Thoracic aorta (tissue), 2 donors: Measurements from ENCODE around the gene BCAT1. TPM values are rescaled to one million over a fixed set of nuclear protein-coding genes. Genes with fewer than 3 reads are reported as not detected.
"Not testable (repeated sequence)": the region's sequence is repeated elsewhere in the genome, so short reads cannot be mapped to it uniquely, and the experiment has no call there.

Experiments used
- ATAC-seq: fragments of 150-250 bp; one replicate; pipeline ENCODE4 v1.8.0; 2017; ENCODE audit warnings: low read depth; ENCODE audit not compliant: insufficient number of reproducible peaks, low FRiP score
- DNase-seq: peaks from one replicate; pipeline ENCODE4 v3.0.0-alpha.2; 2020; ENCODE audit warnings: low spot score
- H3K27ac ChIP-seq, 2 donors: fragments of 200-600 bp; sonication (generic); 1 replicate in 1 of 2; 2 replicates in 1 of 2; pipeline ENCODE4 v1.5.1; 2016; ENCODE audit warnings: mild to moderate bottlenecking in 2 of 2, moderate library complexity in 2 of 2
- H3K27me3 ChIP-seq: fragments of 200-600 bp; sonication (generic); replicated peaks from 2 replicates; pipeline ENCODE4 v1.6.0; 2016; ENCODE audit warnings: mild to moderate bottlenecking; ENCODE audit not compliant: insufficient read depth
- H3K36me3 ChIP-seq: fragments of 200-600 bp; sonication (generic); one replicate; pipeline ENCODE4 v1.5.1; 2016
- H3K4me1 ChIP-seq, 2 donors: fragments of 200-600 bp; sonication (generic); 1 replicate in 1 of 2; 2 replicates in 1 of 2; pipeline versions ENCODE4 v1.5.1 to v1.6.0; 2016; ENCODE audit warnings: low read depth in 2 of 2, mild to moderate bottlenecking in 1 of 2; ENCODE audit not compliant: control insufficient read depth in 1 of 2
- H3K4me3 ChIP-seq: fragments of 200-600 bp; sonication (generic); 2 replicates; pipeline ENCODE4 v1.5.1; 2016; ENCODE audit warnings: mild to moderate bottlenecking
- H3K9me3 ChIP-seq: fragments of 200-600 bp; sonication (generic); 2 replicates; pipeline ENCODE4 v1.5.1; 2016
- CTCF ChIP-seq: fragments of 200-600 bp; sonication (generic); IDR thresholded peaks from one replicate; pipeline ENCODE4 v1.5.1; 2019; ENCODE audit warnings: antibody characterized with exemption
- total RNA-seq, 2 donors: library from RNA; depleted of rRNA; stranded (reverse); fragments of >200 nt; gene quantifications; one replicate each; pipeline versions ENCODE4 v1.1.0 to v1.2.3, GENCODE V29; 2016

Gene BCAT1
- total RNA-seq, 2 donors from 2014 or later, result 24.9 to 28.6 TPM

- Histone ChIP-seq H3K27me3 (no peaks in the 10 kb centered on the region), H3K36me3 (no peaks in the 10 kb centered on the region), H3K27ac (no peak overlapping the region), H3K9me3 (no peaks in the 10 kb centered on the region), H3K4me3 (no peak overlapping the region), H3K4me1 (peaks cover 9 to 22% of the 10 kb centered on the region in 2 donors)
- TF ChIP-seq CTCF, result no peak
- ATAC-seq, result no peak
- no peak for DNase-seq
Observed at GRCh38 chr12:24818351-24818750, 130.6 kb downstream of the BCAT1 start.

DNA sequence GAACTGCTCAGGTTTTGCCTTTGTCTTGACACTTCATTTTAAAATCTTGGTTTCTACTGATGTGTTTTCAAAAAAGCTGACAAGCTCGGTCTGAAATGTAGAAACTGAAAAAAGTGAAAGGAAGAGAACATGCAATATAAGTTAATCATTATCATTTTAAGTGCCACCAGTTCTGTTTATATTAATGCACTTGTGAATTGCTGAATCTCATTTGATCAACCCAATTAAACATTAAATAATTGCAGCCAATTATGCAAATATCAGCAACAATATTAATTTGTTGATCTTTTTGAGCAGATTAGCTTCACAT is 133.8 kb downstream of the BCAT1 start:
- no peak for TF ChIP-seq CTCF

DNA sequence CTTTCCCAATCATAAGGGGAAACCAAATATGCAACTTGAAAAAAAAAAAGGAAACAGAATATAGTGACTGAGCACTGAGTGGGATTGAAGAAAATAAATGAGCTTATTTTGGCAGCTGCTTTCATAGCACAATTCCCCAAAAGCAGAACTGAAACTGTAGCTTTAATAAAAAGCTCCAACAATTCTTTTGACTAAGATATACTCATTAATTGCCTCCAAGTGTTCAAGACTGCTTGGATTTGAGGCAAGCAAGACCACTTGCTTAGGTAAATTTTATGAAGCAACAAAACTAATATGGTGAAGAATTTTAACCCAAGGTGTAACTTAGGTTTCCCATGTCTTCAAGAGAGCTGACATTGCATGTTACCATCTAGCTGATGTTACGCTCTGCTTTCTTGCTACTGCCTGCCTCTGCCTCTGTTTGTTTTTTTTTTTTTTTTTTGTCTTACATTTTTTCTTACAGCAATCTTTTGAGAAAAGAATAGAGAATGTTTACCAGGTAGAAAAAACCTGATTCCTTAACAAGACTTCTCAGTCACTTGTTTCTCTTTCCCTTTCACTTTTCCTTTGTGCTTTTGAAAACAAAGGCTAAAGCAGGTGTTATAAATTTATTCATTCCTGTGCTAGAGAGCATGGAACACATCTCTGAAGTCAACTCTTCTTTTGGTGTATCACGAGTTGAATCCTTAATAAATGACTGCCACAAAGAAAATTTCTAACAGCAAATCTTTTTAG is 134.4 kb downstream of the BCAT1 start:
- no peak for TF ChIP-seq CTCF
- H3K4me1 ChIP-seq, result peaks cover 2 to 9% of the 10 kb centered on the region in 2 donors

More for the DNA sequence above, 133.8 kb downstream of the BCAT1 start:
- H3K9me3 ChIP-seq, result no peaks in the 10 kb centered on the region
- no peak for DNase-seq
- H3K27ac ChIP-seq, result no peak overlapping the region
- H3K36me3 ChIP-seq, result no peaks in the 10 kb centered on the region
- ATAC-seq, result no peak
- no peak overlapping the region for H3K4me3 ChIP-seq
- no peaks in the 10 kb centered on the region for H3K27me3 ChIP-seq
- H3K4me1 ChIP-seq, result peaks cover 2 to 9% of the 10 kb centered on the region in 2 donors

GRCh38 chr12:24810378-24810777 is 138.5 kb downstream of the BCAT1 start:
- ATAC-seq, result no peak
- no peaks in the 10 kb centered on the region for H3K36me3 ChIP-seq
- TF ChIP-seq CTCF, result no peak
- H3K27ac ChIP-seq, result no peak overlapping the region
- H3K4me1 ChIP-seq, result peaks cover 2 to 9% of the 10 kb centered on the region in 2 donors
- no peaks in the 10 kb centered on the region for H3K27me3 ChIP-seq
- H3K4me3 ChIP-seq, result no peak overlapping the region
- no peak for DNase-seq
- H3K9me3 ChIP-seq, result no peaks in the 10 kb centered on the region

More for the DNA sequence above, 134.4 kb downstream of the BCAT1 start:
- DNase-seq (no peak), ATAC-seq (no peak)
- no peaks in the 10 kb centered on the region for H3K36me3 ChIP-seq
- H3K4me3 ChIP-seq, result no peak overlapping the region
- H3K27ac ChIP-seq, result no peak overlapping the region
- H3K27me3 ChIP-seq, result no peaks in the 10 kb centered on the region
- H3K9me3 ChIP-seq, result no peaks in the 10 kb centered on the region

DNA sequence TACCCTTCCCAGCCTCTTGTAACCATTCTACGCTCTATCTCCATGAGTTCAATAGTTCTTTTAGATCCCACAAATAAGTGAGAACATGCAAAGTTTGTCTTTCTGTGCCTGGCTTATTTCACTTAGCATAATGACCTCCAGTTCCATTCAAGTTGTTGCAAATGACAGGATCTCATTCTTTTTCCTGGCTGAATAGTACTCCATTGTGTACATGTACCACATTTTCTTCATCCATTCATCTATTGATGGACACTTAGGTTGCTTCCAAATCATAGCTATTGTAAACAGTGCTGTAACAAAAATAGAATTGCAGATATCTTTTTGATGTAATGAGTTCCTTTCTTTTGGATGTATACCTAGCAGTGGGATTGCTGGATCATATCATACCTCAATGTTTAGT is 139.6 kb downstream of the BCAT1 start:
- not testable (repeated sequence) for ATAC-seq, DNase-seq, H3K4me1 ChIP-seq

DNA sequence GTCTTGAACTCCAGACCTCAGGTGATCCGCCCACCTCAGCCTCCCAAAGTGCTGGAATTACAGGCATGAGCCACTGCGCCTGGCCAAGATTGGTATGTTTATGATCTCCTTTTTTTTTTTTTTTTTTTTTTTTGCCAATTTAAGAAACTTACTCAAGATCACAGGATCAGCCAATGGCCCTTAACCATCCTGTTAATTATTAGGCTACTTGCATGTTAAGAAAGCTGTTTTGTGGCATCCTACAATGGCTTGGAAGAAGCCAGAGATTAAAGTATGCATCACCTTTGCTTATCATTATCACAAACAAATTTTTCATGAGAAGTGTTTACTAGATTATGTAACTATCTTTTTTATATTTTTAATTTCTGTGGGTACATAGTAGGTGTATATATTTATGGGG is 140.2 kb downstream of the BCAT1 start:
- Histone ChIP-seq H3K4me3 (no peak overlapping the region), H3K27ac (no peak overlapping the region), H3K36me3 (no peaks in the 10 kb centered on the region), H3K27me3 (no peaks in the 10 kb centered on the region), H3K9me3 (no peaks in the 10 kb centered on the region), H3K4me1 (peaks cover 0 to under 1% of the 10 kb centered on the region in 2 donors)
- ATAC-seq, result no peak
- no peak for TF ChIP-seq CTCF
- DNase-seq, result no peak

More for the DNA sequence above, 139.6 kb downstream of the BCAT1 start:
- H3K4me3 ChIP-seq, H3K27ac ChIP-seq, H3K9me3 ChIP-seq, H3K27me3 ChIP-seq, H3K36me3 ChIP-seq: not testable (repeated sequence)
